ENCODE measurements around the gene PHACTR3.

PHACTR3 gene

GRCh38 chr20:59581993-59582679, 22.2 kb upstream of the PHACTR3 start:
- no peak for DNase-seq (ENCODE audit: low spot score)
- in situ Hi-C loops (cut with MboI; ENCODE audit: low sequenced_read_pairs, unreplicated experiment) = no loop called here
- TF ChIP-seq CTCF (IDR thresholded peaks at IDR 0.05; ENCODE audit: borderline replicate concordance, control extremely low read depth, extremely low read depth, insufficient read depth, missing control alignments) = no peak

- in situ Hi-C loops (cut with MboI; ENCODE audit: low sequenced_read_pairs, unreplicated experiment) = no loop called here
- DNase-seq (ENCODE audit: low spot score) = no peak
- TF ChIP-seq CTCF (IDR thresholded peaks at IDR 0.05; ENCODE audit: borderline replicate concordance, control extremely low read depth, extremely low read depth, insufficient read depth, missing control alignments) = no peak
These were observed 20.7 kb upstream of the PHACTR3 start for GRCh38 chr20:59583428-59584277.

- no peak for TF ChIP-seq CTCF (IDR thresholded peaks at IDR 0.05; ENCODE audit: borderline replicate concordance, control extremely low read depth, extremely low read depth, insufficient read depth, missing control alignments)
- in situ Hi-C loops (cut with MboI; ENCODE audit: low sequenced_read_pairs, unreplicated experiment) = no loop called here
- DNase-seq (ENCODE audit: low spot score) = no peak
These were observed 19.9 kb upstream of the PHACTR3 start for GRCh38 chr20:59584278-59584925.

- in situ Hi-C loops (cut with MboI; ENCODE audit: low sequenced_read_pairs, unreplicated experiment) = no loop called here
- no peak for TF ChIP-seq CTCF (IDR thresholded peaks at IDR 0.05; ENCODE audit: borderline replicate concordance, control extremely low read depth, extremely low read depth, insufficient read depth, missing control alignments)
- no peak for DNase-seq (ENCODE audit: low spot score)
These were observed 18.5 kb upstream of the PHACTR3 start for GRCh38 chr20:59585714-59586409.

GRCh38 chr20:59586613-59587012, 17.7 kb upstream of the PHACTR3 start:
- TF ChIP-seq CTCF (IDR thresholded peaks at IDR 0.05; ENCODE audit: borderline replicate concordance, control extremely low read depth, extremely low read depth, insufficient read depth, missing control alignments) = no peak
- no peak for DNase-seq (ENCODE audit: low spot score)
- in situ Hi-C loops (cut with MboI; ENCODE audit: low sequenced_read_pairs, unreplicated experiment) = no loop called here

- no peak for DNase-seq (ENCODE audit: low spot score)
- no peak for TF ChIP-seq CTCF (IDR thresholded peaks at IDR 0.05; ENCODE audit: borderline replicate concordance, control extremely low read depth, extremely low read depth, insufficient read depth, missing control alignments)
- in situ Hi-C loops (cut with MboI; ENCODE audit: low sequenced_read_pairs, unreplicated experiment) = no loop called here
These were observed 16.8 kb upstream of the PHACTR3 start for GRCh38 chr20:59587570-59587969.
